Stimulated activated CD8-positive, alpha-beta memory T cell treated with anti-CD3 and anti-CD28 coated beads, Interleukin-12 subunit alpha, Interleukin-12 subunit beta, amount 100 ng/mL, for 1 hour (primary cell): ENCODE measurements around the gene DNAJB14.
"Not testable (repeated sequence)": the region's sequence is repeated elsewhere in the genome, so short reads cannot be mapped to it uniquely, and the experiment has no call there.

Experiments
- DNase-seq: peaks from one replicate; pipeline ENCODE4 v3.0.0-alpha.2; 2020; ENCODE audit warnings: low read depth

DNAJB14 gene

DNA sequence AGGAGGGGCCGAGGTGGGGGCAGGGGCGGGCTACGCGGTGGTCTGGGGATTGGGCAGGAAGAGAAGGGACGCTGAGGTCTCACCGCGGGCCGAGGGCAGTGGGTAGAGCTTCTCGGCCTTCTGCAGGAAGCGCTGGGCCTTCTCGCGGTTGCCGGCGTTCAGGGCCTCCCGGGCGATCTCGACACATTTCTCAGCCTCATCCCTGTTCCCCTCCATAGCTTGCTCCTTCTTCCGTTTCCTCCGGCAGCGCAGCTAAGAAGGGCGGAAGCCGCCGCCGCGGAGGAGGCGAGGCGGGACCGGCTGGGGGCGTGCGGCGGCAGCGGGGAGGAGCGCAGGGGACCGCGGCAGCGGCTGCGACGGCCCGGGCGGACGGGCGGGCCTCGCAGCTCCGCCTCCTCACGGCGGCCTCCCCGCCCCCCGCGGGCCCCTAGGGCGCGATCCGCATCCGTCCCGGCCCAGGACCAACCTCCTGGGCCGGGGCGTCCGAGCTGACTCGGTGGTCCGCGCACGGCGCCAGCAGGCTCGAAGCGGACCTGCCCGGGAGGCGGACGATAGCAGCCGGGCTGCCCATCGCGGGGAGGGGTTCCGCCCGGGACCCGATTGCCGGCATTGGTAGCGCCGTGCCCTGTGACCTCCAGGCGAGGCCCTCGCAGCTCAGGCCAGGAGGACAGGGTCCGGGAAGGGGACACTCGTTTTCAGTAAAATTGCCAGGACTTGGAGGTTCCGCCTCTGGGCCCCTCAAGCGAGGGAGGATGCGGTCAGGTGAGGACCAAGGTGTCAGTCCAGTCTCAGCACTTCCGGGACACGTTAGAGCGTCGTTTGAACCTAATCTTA lies at the start of gene DNAJB14:
Gene DNAJB14 (minus strand): TSS at position 263 of the 834 bp plus-strand sequence. CDS start 47 bp downstream, at position 216.
- peak; percentile 65 for DNase-seq

DNA sequence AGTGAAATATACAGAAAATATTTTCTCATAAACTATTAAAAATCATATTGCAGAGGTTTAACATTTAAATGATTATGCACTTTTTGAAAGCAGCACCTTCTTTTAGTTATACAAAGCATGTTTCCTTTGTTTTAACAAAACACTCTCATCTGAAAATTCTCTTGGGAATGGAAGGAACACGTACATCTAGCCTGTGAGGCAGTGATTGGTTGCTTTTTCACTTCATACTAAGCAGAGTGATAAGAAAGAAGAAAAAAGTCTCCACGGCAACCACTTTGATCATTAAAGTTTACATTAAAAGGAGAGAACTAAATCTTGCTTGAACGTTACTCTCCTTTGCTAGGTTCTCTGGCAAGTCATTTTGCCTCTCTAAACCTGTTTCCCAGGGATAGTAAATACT lies 45.3 kb upstream of the DNAJB14 start:
- no peak for DNase-seq

DNA sequence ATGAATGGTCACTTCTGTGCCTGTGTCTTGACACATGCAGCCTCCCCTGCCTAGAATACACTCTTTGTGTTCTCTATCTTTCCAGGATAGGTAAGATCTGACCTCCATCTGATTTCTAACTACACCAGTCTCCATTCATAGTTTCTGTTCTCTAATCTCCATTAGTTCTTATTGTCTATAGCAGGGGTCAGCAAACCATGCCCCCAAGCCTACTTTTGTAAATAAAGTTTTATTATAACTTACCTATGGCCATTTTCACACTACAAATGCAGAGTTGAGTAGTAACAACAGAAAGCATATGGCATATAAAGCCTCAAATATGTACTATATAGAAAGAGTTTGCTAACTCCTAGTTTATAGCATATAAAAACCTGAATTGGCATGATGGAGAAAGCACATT lies 41.3 kb upstream of the DNAJB14 start:
- DNase-seq = no peak

GRCh38 chr4:99986792-99987191 lies 40.4 kb upstream of the DNAJB14 start:
- no peak for DNase-seq

DNA sequence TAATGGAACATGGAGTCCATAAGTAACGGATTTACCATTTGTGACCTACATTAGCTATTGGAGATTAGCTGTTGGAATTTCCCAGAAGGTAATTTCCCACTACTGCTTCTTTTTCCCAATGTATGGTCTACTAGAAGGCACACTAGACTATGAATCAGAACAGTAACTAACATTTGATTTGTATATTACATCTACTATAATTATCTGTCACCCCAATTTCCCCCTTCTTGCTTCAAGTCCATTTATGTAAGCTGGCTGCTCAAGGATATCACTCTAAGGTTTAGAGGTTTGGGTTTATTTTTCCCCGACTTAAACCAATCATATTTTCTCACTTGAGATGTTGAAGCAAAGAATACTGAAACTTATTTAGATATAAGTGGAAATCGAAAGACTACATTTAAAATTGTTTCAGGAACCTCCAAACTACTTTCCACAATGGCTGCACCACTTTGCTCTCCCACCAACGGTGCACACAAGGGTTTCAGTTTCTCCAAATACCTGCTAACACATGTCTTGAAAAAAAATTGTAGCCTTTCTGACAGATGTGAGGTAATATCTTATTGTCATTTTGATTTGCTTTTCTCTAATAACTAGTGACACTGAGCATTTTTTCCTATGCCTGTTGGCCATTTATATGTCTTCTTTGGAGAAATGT lies 37.0 kb upstream of the DNAJB14 start:
- DNase-seq = no peak

DNA sequence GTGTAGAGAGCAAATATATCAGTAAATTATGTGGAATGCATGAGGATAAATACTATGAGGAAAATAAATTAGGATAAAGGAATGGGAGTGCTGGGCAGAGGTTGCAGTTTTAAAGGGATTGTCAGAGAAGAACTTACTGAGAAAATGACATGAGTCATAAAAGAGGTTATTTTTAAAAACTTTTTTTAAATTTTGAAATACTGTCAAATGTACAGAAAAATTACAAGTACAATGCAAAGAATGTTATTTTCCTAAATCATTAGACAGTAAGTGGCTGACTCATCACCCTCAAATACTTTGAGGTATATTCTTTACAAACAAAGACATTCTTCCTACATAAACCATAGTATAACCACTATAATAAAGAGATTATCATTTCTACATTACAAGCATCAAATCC lies 33.5 kb upstream of the DNAJB14 start:
- no peak for DNase-seq

DNA sequence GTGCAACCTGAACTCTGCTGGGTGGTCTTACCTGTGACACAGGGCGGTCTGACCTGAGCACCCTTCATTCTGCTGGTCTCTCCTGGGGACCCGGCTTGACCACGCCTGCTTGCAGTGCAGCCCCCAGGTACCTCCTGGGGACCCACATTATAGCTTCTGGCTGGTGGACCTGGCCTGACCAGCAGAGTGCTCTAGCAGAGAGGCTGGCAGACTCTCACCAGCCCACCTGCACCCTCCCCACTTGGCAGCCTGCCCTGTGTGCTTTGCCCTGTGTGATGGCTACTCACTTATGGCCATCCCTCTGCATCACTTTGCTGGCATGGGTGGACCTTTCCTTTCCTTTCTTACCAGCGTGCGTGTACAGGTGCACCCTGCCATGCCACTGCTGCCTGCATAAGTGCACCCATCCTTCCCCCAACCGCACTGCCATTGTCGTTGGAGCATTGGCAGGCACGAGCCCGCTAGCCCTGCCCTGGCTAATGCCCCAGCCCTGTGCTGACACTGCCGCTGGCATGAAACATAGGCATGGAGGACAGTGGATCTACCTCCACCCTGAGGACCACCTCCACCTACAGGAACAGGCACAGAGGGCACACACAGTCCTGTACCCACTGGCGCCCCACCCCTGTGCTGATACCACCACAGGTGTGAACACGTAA lies 25.2 kb upstream of the DNAJB14 start:
- DNase-seq = no peak

DNA sequence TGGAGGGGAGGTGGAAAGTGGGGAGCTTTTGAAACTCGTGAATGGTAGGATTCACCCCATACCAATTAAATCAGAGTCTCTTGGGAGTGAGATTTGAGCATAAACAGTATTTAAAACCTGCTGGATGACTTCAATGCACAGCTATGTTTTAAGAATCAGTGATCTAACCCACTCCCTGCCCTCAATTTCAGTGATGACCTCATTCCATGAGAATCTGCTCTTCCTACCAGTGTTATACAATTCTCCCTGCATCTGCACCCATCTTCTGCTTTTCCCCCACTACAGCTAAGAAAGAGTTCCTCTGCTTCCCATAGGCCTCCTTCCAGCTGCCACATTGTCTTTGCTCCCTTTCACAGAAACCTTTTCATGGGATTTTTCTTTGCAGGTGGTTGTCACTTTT lies 21.9 kb upstream of the DNAJB14 start:
- DNase-seq = no peak

- no peak for DNase-seq
Observed at GRCh38 chr4:99966692-99967091, 20.3 kb upstream of the DNAJB14 start.

GRCh38 chr4:99965674-99966350 lies 19.4 kb upstream of the DNAJB14 start:
- DNase-seq = no peak

GRCh38 chr4:99965173-99965572 lies 18.8 kb upstream of the DNAJB14 start:
- no peak for DNase-seq

DNA sequence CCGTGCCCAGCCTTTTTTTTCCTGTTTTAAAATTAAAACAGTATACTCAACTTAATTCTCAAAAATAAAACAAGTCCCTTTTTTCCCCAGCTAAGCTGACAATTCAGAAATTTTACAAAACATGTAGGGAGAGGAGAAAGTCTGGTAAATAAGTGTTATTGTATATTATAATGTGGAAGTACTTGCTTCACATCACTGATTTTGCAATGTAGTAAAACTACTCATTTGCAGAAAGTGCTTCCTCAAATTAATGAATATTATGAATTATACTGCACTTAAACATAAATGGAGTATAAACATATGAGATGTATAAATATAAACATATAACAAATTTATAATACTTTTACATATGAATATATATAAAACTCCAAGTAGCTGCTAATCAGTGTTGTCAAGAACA lies 15.3 kb upstream of the DNAJB14 start:
- no peak for DNase-seq

- no peak for DNase-seq
Observed at GRCh38 chr4:99960648-99961047, 14.2 kb upstream of the DNAJB14 start.

- DNase-seq = not testable (repeated sequence)
Observed at GRCh38 chr4:99958207-99958606, 11.8 kb upstream of the DNAJB14 start.

DNA sequence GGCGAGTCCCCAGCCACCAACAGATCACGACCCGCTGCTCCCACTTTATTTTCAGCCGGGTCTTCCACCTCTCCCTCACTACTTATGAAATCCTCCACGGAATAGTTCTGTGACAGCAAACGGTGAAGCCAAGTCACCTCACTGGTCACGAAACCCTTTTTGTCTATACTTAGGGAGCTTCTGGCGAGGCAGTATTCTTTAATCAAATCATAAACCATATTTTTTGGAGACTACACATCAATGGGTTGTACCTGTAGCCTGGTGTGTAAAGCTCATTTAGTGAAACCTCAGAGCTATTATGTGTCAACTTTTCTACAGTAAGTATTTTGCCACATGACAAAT lies 4.5 kb upstream of the DNAJB14 start:
- no peak for DNase-seq

GRCh38 chr4:99949999-99950912 lies 3.8 kb upstream of the DNAJB14 start, which contains the start of gene H2AZ1:
Gene H2AZ1 (minus strand): TSS chr4:99950275. CDS start chr4:99950170, 105 bp downstream.
- DNase-seq = peak; percentile 96

DNA sequence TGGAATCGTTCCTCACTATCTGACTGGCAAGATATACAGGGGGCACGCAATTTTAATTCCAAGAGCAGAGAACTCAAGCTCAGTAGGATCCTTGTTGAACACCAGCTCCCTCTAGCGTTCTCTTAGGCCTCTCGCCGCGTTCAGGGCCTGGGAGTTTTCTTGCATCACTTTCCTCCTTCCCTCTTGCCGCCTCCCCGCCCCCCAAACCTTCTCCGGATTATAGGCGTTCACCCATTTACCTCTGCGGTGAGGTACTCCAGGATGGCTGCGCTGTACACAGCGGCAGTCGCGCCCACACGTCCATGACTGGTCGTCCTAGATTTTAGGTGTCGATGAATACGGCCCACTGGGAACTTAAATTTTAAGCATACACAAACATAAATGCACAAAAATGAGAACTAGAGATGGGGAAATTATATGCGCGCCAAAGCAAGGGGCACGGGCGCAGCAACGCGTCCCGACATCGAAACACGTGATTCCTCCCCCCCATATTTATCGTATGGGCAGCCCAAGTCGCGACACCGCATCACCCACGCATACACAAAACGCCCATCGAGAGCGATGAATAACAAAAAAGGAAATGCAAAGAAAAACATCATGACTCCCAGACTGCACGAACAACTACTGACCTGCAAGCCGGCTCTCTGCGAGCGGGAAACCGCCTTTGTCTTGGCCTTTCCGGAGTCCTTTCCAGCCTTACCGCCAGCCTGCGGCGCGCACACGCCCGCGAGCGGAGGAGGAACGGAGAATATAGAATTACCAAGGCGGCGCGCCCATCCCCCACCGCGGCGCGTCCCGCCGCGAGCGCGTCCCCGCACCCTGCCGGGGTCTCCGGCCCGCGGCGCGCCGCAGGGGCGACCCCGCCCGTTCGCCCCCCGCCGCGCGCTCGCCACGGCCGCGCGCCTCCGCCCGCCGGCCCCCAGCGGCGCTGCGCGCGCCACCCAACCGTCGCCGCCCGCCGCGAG lies 2.9 kb upstream of the DNAJB14 start:
- DNase-seq = peak; percentile 79

- DNase-seq = no peak
Observed at GRCh38 chr4:99947608-99948007, 1.2 kb upstream of the DNAJB14 start.

GRCh38 chr4:99947190-99947578 lies 766 bp upstream of the DNAJB14 start:
- no peak for DNase-seq

DNA sequence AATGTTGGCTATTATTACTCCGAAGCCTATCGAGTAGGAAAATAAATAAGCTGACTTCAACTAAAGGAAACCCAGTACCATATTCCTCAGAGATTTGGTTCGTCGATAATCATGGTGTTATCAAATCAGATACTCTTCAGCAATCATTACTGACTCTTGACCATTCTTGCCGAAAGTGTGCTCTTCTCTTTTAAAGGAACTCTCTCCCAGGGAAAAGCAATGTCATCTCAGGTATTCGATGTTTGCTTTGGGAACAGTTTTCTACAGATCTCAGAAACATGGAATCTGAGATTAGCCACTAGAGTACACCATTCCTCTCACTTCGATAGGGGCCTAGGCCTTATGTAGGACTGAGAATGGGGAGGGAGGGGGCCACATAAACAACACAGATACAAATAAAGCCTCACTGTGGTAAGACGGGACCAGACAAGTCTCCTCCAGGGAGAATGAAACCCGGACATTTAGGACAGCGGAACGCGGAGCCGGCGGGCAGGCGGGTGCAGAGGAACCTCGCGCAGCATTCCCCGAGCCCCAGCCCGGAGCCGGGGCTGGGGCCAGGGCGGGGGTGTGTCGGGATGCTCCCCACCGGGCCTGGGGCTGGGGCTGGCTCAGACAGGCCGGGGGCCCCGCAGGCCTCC lies 581 bp downstream of the DNAJB14 start:
- DNase-seq = no peak
